Omental fat pad (tissue), 4 donors: ENCODE results near the gene PDE11A. TPM values are rescaled to one million over a fixed set of nuclear protein-coding genes. Genes with fewer than 3 reads are reported as not detected.

ENCODE experiments used
- ATAC-seq: fragments of 150-250 bp; one replicate; pipeline ENCODE4 v1.9.1; 2016; ENCODE audit warnings: mild to moderate bottlenecking, moderate library complexity; ENCODE audit not compliant: low FRiP score
- DNase-seq: peaks from one replicate; pipeline ENCODE4 v3.0.0-alpha.2; 2019; ENCODE audit warnings: low spot score
- CTCF ChIP-seq, 3 donors: fragments of 450-650 bp; IDR thresholded peaks; one replicate each; pipeline ENCODE4 v1.5.1; 2016 to 2017; ENCODE audit warnings: antibody characterized with exemption in 3 of 3, mild to moderate bottlenecking in 3 of 3, moderate library complexity in 2 of 3
- total RNA-seq, 4 donors: library from RNA; depleted of rRNA; stranded (reverse); fragments of >200 nt; gene quantifications; one replicate each; pipeline ENCODE4 v1.1.0, GENCODE V29; 2016

The PDE11A gene
- total RNA-seq, 4 donors from 2014 or later = 0.16 to 0.65 TPM; not detected in 2

GRCh38 chr2:177708660-177709444 lies 363.7 kb downstream of the PDE11A start:
- ATAC-seq (no peak), DNase-seq (no peak)
- TF ChIP-seq CTCF (IDR thresholded peaks at IDR 0.05) = no peak

- DNase-seq (no peak), ATAC-seq (no peak)
- TF ChIP-seq CTCF (IDR thresholded peaks at IDR 0.05) = no peak
Observed at GRCh38 chr2:177708106-177708505, 364.5 kb downstream of the PDE11A start.

- DNase-seq (no peak), ATAC-seq (no peak)
- no peak for TF ChIP-seq CTCF (IDR thresholded peaks at IDR 0.05)
Observed at GRCh38 chr2:177705511-177706173, 366.9 kb downstream of the PDE11A start.

GRCh38 chr2:177703159-177703558 lies 369.4 kb downstream of the PDE11A start:
- no peak for TF ChIP-seq CTCF (IDR thresholded peaks at IDR 0.05)
- no peak for DNase-seq

GRCh38 chr2:177698281-177698680 lies 374.3 kb downstream of the PDE11A start:
- DNase-seq = no peak
- no peak for TF ChIP-seq CTCF (IDR thresholded peaks at IDR 0.05)
- no peak for ATAC-seq

More at GRCh38 chr2:177703159-177703558, 369.4 kb downstream of the PDE11A start:
- no peak for ATAC-seq

- DNase-seq (no peak), ATAC-seq (no peak)
- TF ChIP-seq CTCF (IDR thresholded peaks at IDR 0.05) = no peak
Observed at GRCh38 chr2:177694348-177694747, 378.2 kb downstream of the PDE11A start.
